Measurements from ENCODE around the gene ZNF135.

The ZNF135 gene

GRCh38 chr19:58095328-58095727 is 36.2 kb downstream of the ZNF135 start:
- DNase-seq (ENCODE audit: low spot score), result no peak

- no peak for DNase-seq (ENCODE audit: low spot score)
Measured at GRCh38 chr19:58096884-58097283, 37.8 kb downstream of the ZNF135 start.

GRCh38 chr19:58097349-58097748 is 38.3 kb downstream of the ZNF135 start:
- no peak for DNase-seq (ENCODE audit: low spot score)

GRCh38 chr19:58097781-58098681 is 38.9 kb downstream of the ZNF135 start, which contains the start of gene ZSCAN18:
ZSCAN18 (minus strand) TSS chr19:58098231; CDS start chr19:58090267, 7,964 bp downstream.
- peak; percentile 95 for DNase-seq (ENCODE audit: low spot score)

- DNase-seq (ENCODE audit: low spot score), result no peak
Measured at GRCh38 chr19:58098682-58098998, 39.6 kb downstream of the ZNF135 start.

GRCh38 chr19:58107778-58108545 is 48.9 kb downstream of the ZNF135 start:
- DNase-seq (ENCODE audit: low spot score), result no peak

GRCh38 chr19:58108546-58108817 is 49.4 kb downstream of the ZNF135 start:
- no peak for DNase-seq (ENCODE audit: low spot score)

- DNase-seq (ENCODE audit: low spot score), result no peak
Measured at GRCh38 chr19:58117841-58118575, 58.9 kb downstream of the ZNF135 start.

GRCh38 chr19:58118979-58119733 is 60.1 kb downstream of the ZNF135 start:
- DNase-seq (ENCODE audit: low spot score), result no peak
